Measurements from ENCODE around the gene C1orf52.

Gene C1orf52

DNA sequence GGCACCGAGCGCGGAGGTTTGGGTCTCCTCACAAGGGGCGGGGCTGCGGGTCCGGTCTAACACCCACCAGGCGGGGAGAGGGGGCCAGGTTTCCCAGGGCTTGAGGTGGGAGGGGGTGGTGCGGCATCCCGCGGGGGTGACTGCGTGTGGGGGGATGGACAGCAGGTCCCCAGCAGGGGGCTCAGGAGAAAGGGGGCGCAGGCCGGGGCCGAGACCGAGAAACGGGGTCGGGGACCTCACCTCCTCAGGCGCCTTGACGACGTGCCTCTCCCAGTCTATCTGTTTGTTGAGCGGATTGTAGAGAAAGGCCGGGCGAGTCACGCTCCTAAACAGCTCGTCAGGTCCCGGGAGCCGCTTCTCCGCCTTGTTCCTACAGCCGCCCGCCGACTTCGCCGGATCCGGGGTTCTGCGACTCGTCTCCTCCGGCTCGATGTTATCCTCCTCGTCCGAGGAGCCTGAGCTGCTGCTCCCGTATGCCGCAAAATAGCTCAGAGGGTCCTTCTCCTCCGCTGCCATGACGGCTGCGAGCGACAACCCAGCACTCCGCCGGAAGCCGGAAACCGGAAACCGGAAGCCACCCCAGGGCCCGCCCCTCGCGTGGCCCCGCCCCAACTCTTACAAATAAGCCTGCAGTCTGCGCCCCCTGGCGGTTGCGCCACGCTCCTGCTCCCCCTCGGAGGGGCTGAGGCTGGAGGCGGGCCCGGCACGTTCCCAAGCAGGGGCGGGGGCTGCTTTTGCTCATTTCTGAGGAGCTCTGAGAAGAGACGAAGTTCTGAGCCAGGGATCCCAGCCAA lies at the start of gene C1orf52:
Gene C1orf52 (minus strand): TSS at position 545 of the 794 bp plus-strand sequence. CDS start 29 bp downstream, at position 516.
- peak; percentile 93 for DNase-seq (ENCODE audit: low spot score)

DNA sequence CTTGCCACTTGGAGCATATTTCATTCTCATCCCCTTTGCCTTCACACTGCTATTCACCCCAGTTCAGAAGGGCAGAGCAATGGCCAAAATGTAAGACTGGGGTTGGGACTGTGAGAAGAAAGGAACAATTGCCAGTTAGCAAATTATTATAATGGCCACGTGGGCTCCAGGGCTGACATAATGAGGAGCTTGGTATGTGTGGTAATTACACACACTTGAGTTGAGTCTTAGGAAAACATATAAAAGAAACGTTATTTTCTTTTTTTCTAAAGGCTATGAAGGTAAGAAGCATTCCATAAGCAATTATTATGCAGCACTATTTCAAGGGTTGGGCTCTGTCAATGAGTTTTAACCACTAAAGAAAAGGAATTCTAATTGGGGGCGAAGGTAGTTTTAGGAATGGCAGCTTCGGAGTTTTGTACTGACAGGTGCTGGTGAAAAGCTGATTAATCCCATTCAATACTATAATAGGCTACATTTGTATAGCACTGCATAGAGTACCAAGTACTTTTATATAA lies 49.4 kb upstream of the C1orf52 start:
- no peak for DNase-seq (ENCODE audit: low spot score)

DNA sequence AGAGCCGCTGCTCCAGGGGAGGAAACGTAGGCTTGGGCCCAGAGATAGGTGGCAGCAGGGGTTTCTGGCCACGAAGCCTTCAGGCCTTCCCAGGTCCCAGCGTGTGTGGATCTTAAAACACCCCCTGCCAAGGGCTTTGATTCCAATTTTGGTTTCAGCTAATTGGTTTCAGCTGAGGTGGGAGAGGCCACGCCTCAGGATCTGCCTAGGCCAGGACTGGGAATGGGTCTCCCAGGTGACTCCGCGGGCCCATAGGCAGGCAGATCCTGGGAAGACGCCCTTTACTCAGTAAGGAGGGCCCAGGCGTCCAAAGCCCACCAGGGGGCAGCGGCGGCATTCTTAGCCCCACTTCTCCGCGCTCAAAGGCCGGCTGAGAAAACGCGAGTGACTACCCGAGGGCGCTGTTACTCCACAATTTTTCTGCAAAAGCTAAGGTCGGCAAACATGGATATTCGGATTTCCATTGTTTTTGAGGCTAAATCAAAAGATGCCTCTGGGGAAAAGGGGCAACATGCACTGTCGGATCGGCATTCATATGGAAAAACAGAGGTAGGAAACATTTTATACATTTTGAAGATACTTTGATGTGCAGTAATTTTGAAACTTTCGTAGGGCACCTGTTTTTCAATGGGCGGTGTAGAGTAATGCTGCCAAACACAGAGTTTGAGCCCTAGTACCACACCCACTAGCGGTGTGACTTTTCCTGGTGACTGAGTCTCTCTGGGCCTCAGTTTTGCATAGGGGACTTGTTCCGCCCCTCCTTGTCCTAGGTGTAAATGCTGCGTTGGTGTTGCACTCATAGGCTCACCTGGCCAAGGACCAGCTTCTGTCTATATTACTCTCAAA lies 48.7 kb upstream of the C1orf52 start:
- peak; percentile 13 for DNase-seq (ENCODE audit: low spot score)

DNA sequence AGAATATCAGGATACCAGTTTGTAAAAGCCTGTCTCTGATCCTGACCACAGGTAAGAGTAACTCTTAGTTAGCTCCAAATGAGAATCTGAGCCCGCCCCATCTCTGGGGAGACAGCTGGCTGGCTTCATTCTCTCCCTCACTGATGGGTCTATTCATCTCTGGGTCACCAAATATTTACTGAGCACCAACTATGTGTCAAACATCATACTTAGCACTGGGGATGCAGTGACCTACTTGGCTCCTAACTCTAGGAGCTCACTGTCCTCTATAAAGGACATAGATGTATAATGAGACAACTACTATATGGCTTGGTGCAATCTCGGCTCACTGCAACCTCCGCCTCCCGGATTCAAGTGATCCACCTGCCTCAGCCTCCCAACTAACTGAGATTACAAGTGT lies 46.8 kb upstream of the C1orf52 start:
- DNase-seq (ENCODE audit: low spot score) = no peak

DNA sequence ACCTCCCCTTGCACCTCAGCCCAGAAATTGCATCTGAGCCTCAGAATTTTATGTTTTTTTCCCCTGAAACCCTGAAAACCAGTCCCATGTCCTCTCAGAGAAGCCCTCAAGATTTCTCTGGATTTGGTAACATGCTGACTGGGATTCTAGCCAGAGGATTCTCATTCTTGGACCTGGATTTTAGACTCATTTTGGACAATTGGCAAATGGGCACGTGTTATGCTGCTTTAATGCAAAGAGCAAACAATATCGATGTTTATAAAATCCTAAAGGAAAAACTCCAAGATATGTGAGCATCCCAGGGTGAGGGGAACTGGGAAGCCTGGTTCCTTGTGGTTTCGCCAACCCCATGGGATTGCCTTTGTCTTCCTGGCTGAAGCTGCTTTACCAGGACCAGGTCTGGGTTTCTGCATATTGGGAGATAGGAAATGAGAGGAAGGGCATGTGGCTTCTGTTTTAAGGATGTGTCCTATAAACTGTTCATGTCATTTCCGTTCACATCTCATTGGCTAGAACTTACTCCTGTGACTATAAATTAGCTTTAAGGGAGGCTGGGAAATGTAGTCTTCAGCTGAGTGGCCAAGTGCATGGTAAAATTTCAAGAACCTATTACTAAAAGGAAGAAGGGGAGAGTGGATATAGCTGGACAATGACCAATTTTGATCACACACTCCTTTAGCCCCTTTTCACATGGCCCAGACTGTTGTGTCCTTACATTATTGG lies 44.1 kb upstream of the C1orf52 start:
- DNase-seq (ENCODE audit: low spot score) = no peak

DNA sequence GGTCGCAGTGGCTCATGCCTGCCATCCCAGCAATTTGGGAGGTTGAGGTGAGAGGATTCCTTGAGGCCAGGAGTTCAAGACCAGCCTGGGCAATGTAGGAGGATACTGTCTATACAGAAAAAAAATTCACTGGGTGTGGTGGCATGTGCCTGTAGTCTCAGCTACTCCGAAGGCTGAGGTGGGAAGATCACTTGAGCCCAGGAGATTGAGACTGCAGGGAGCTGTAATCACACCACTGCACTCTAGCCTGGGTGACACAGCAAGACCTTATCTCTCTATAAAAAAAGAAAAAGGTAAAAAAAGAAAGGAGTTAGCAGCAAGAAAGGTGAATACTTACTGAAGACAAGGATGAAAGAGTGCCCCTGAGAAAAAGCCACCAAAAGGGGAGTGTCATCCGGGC lies 40.7 kb upstream of the C1orf52 start:
- DNase-seq (ENCODE audit: low spot score) = no peak

DNA sequence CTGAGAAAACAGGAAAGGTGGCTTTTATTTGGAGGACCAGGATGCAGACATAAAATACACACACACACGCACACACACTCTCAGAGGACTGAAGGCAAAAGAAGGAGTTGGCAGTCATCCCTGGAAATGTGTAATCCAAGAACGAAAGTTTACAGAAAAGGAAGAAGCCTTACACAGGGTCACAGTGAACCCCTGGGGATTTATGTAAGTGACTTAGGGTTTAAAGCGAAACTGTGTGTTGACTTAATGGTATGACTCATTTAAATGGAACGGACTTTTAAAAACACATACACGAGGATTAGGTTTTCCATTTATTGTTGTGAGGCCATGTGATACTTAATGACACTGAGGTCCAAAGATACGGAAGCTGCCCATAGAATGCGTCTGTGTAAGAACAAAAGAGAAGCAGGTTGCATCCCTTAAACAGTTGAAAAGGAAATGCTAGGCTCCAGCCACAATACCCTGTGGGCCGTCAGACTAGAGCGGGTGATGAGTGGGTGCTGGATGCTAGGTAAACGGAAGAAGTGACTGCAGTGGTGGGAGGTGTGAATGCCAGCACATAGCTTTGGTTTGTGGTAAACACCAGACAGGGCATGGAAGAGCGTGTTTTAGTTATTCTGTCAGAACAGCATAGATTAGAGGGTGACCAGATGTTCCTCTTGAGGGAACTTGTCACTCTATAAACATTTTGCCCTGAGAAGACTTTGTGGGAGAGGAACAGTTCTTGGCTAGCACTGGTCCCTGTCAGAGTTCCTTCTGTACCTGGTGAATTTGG lies 38.6 kb upstream of the C1orf52 start:
- no peak for DNase-seq (ENCODE audit: low spot score)

DNA sequence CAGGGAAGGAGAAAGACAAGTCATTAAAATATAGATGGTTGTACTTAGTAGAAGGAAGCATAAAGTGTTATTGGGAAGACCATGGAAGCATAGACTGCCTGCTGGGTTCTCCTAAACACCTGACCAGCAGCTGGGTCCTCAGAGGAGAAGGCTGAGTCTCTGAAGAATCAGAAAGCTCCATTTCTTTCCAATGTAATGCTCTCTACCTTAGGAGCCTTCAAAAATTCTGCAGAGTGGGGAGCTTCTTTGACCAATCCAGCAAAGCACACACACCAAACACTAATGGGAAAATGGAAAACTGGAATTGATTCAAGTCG lies 38.0 kb upstream of the C1orf52 start:
- no peak for DNase-seq (ENCODE audit: low spot score)

DNA sequence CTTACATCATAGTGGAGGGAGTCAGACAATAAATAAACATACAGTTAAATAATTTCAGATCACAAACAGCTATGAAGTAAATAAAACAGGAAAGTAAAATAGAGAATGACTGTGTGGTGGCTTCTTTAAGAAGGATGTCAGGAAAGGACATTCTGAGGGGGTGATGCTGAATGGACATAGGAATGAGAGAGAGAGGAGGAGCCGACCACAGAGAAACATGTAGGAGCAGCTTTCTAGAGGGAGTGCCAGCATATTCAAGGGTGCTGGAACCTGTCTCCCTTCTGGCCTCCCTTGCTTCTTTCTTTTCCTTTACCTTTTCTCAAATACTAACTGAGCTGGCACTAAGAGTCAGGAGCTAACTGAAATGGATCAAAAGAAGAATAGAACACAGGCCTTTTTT lies 37.5 kb upstream of the C1orf52 start:
- no peak for DNase-seq (ENCODE audit: low spot score)

DNA sequence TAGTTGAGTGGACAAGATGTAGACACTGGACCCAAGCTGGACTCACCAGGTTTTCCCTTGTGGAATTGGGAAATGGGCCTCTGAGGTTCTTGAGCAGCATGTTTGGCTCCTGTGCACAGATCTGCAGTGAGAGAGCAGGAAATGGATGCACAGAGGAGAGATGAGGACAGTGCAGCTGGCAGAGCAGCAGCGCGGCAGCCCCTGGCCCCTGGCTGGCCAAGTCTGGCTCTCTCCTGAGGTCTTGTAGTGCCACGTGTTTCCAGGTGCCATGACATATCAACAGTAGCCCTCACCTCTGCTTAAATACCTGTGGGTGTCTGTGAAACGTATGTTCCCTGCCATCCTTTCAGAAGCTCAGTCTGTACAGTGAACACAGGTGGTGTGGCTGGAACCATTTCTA lies 36.2 kb upstream of the C1orf52 start:
- no peak for DNase-seq (ENCODE audit: low spot score)

DNA sequence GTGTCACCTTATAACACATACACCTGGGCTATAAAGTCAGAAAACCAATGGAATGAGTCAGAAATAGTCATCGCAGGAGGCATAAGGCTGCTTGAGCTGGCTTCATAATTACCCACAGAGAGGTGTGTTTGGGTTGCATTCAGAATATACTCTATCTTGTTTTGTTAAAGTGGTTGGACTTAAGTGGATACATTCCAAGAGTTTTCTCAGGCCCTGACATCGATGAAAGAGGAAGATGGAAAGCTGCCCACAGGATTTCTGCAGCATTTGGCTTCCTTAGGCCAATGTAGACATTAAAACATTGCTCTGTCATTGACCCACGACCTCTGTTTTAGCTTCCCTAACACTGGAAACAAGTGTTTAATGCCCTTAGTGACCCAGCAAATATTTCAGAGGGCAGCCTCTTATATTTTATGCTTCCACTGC lies 35.6 kb upstream of the C1orf52 start:
- no peak for DNase-seq (ENCODE audit: low spot score)

DNA sequence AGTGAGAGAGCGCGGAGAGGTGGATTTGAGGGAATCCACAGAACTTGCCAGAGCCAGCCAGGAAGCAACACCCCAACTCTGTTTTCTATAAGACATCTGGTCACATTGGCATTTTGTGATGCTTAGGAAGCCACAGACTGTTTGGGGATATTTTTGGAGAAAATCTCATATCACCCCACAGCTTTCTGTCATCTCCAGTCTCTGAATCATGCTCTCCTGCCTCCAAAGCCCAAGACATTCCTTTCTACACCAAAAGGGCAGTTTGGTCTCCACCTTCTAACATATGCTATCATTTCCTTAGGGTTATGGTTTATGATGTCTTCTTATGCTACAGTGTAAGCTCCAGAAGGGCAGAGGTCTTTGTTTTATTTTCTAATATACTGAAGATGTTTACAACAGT lies 31.4 kb upstream of the C1orf52 start:
- no peak for DNase-seq (ENCODE audit: low spot score)

DNA sequence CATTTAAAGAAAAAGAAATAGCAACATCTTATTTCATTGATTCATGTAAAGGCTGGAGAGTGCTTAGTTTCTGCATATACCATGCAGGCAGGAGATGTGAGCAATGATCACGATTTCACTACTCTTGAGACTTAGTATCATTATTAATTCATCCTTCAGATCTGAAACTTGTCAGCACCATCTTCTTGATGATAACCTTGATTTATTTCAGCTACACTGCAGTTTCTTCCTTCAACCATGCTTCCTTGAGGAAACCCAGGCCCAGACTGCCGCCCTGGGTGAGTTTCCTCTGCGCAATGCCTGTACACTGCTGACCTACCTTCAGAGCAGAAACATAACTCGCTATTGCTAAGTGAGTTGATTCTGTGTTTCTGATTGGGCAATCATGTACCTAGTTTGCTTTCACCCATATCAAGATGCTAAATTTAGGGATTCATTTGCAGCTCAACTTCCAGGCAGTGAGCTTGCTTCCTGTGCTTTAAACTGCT lies 30.4 kb upstream of the C1orf52 start:
- DNase-seq (ENCODE audit: low spot score) = no peak

DNA sequence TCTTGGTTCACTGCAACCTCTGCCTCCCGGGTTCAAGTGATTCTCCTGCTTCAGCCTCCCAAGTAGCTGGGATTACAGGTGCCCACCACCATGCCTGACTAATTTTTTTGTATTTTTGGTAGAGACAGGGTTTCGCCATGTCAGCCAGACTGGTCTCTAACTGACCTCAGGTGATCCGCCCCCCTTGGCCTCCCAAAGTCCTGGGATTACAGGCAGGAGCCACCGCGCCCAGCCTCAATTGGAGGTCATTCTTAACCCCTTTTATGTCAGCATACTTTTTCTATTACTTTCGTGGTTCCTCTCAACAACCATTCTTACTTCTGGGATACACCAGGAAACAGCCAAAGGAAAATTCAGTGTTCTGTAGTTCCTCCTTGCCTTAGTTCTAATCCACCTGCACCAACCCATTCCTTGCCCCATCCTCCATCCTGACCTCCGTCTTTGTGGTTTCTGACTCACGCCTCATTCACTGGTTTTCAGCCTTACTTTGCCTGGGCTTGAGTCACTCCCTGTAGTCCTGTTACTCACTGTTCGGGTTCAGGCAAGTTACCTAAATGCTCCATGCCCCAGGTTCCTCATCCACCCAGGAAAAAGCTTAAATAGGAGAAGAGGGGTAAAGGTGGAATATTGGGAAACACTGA lies 29.9 kb upstream of the C1orf52 start:
- no peak for DNase-seq (ENCODE audit: low spot score)

DNA sequence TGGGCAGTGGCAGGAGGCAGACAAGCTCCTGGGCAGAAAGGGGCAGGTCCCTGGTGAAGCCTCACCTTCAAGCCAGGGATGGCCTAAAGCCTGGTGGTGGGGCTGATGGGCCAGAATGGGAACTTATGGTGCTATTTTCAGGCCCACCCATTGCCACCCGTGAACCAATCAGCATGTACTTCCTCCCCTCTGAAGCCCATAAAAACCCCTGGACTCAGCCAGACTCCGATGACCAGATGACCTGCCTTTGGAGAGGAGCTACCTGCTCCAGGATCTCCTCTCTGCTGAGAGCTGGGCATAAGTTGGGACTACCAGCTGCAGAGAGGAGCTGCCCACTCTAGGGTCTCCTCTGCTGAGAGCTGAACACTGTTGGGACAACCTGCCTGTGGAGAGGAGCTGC lies 24.7 kb upstream of the C1orf52 start:
- no peak for DNase-seq (ENCODE audit: low spot score)

DNA sequence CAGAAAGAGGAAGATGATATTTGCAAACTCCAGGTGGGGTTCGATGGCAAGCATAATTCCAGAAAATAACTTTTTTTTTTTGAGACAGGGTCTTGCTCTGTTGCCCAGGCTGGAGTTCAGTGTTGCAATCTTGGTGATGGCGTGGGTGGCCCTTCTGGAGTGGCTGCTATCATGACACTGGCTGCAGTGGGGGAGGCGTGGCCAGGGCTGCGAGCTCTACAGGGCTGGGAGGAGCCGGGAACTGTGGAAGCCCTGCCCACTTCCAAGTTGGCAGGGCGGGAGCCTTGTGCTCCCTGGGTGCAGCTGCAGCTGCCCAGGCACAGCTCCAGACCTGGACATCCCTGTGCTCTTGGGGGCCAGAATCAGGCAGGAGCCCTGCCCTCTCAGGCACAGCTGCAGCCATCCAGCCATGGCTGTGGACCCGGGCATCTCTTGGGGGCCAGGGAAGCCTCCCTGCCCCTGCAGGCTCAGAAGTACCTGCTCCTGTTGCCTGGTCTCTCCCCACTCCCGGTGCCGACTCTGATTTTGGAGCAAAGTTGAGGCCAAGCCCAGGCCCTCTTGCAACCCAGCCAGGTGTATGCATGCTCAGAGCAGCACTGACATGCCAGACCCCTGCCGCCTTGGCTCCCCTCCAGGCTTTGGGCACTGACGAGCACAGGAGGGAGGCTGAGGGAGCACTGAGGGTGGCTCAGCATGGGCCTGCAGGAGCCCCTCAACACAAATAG lies 24.2 kb upstream of the C1orf52 start:
- peak; percentile 37 for DNase-seq (ENCODE audit: low spot score)

DNA sequence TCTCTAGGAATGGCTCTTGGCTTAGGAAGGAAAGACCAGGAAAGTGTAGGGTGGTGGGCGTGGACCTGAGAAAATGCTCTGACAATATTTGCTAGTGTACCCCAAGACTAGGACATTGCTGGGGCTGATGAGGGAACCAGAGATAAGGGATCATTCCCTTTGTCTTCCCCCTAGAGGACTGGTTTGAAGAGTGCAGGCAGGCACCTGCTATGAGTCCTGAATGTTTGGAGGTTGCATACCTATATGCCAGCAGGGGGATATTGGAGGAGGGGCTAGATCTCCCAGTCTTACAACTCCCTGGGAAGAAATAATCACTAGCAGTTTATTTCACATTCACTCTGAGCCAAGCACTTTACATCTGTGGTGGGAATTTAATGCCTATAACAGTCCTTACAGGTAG lies 23.0 kb upstream of the C1orf52 start:
- no peak for DNase-seq (ENCODE audit: low spot score)

DNA sequence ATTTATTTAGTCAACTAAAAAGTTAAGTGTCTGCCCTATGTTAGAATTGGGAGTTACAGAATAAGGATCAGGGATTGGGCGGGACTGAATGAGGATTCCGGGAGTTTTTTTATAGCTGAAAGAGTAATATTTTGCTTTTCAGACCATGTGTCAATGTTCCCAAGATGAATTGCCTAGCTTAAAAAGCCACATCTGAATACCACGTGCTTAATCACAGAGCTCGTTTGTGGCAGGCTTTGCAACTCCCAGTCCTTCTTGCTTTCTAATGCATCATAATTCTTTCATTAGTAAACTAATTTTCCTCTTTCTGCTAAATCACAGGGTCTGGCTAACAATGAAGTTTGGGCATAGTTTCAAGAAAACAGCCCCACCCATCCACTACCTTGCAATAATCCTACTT lies 21.2 kb upstream of the C1orf52 start:
- DNase-seq (ENCODE audit: low spot score) = no peak

DNA sequence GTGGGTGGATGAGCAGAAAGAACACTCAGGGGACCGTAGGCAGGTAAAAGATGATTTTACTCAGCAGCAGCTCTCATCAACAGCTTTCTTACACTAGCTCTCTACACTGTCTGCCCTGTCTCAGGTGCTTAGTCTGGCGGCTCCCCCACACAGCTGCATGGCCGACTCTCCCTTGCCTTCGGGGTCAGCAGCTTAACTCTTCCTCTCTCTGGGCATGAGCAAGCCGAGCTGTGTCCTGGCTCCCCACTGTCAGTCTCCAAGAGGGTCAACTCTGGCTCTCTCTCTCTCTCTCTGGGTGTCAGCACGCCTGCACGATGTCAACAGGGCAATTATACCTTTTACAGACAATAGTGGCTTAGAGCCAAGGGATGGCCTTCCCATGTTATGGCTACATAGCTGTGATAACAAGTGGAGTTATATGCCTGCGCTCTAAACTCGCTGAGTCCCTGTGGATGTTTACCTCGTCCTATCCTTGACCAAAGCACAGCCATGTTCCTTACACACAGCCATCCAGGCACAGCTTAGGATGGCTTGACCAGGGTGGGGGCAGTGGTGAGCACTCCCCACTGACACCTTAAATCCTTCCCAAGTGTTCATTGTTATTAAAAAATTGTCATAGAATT lies 20.1 kb upstream of the C1orf52 start:
- no peak for DNase-seq (ENCODE audit: low spot score)

DNA sequence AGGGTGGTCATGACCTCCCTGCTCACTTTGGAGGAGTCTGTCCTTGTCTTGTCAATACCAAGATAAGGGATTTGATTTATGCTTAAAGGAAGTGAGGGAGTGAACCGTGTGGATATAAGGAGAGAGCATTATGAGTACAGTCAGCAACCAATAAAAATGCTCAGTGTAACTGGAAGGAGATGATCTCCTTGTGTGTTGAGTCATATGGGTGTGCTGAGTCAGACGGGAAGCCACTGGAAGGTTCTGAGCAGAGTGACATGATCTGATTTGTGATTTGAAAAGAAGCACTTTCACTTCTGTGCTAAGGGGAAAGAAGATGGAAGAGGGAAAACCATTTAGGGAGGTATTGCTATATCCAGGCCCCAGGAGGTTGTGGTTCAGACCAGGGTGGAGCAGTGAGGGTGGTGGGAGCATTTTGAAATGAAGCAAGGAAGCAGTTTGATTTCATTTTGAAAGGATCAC lies 19.4 kb upstream of the C1orf52 start:
- peak; percentile 58 for DNase-seq (ENCODE audit: low spot score)

All from hematopoietic multipotent progenitor cell treated with erythropoietin and hydrocortisone succinate and interleukin-3 and kit ligand, for 15 days (in vitro differentiated cells).